Measurements from ENCODE around the gene RALBP1. TPM values are rescaled to one million over a fixed set of nuclear protein-coding genes. Genes with fewer than 3 reads are reported as not detected.
"Not testable (repeated sequence)": the region's sequence is repeated elsewhere in the genome, so short reads cannot be mapped to it uniquely, and the experiment has no call there.

Gene RALBP1
- total and polyA plus RNA-seq, 4 donors = 15.6 to 34.8 (median 21.0) TPM

GRCh38 chr18:9428862-9429661, 46.3 kb upstream of the RALBP1 start:
- no peaks in the 10 kb centered on the region for H3K27me3 ChIP-seq (ENCODE audit: control insufficient read depth in 4 of 4, insufficient read depth in 4 of 4, low read length in 3 of 4)
- H3K4me3 ChIP-seq (ENCODE audit: low read depth in 1 of 3, low read length in 3 of 3) = no peak overlapping the region
- H3K9me3 ChIP-seq (ENCODE audit: control insufficient read depth in 4 of 4, low read length in 3 of 4) = peaks cover 0 to 4% (median 2%) of the 10 kb centered on the region in 4 donors
- WGBS = 94% methylated on average over 6 of the region's 6 CpGs
- H3K9ac ChIP-seq (ENCODE audit: low read depth in 1 of 2, low read length in 2 of 2) = no peak overlapping the region
- H3K36me3 ChIP-seq (ENCODE audit: control insufficient read depth in 4 of 4, insufficient read depth in 3 of 4, low read depth in 1 of 4, low read length in 3 of 4) = no peaks in the 10 kb centered on the region
- DNase-seq (ENCODE audit: low spot score) = no peak
- H3K4me1 ChIP-seq (ENCODE audit: control insufficient read depth in 4 of 4, insufficient read depth in 4 of 4, low read length in 3 of 4) = no peaks in the 10 kb centered on the region
- TF ChIP-seq TAF1 (conservative IDR thresholded peaks at IDR 0.05) = no peak
- TF ChIP-seq SP1 (IDR thresholded peaks at IDR 0.05) = no peak
- no peak for TF ChIP-seq RAD21 (IDR thresholded peaks at IDR 0.05)
- no peak for TF ChIP-seq YY1 (IDR thresholded peaks at IDR 0.05)
- no peak for TF ChIP-seq GABPA (IDR thresholded peaks at IDR 0.05 in 1 of 2, conservative IDR thresholded peaks at IDR 0.05 in 1 of 2)
- no peak overlapping the region for H3K27ac ChIP-seq (ENCODE audit: low read depth in 1 of 2, low read length in 2 of 2)

- Histone ChIP-seq H3K9ac (ENCODE audit: low read depth in 1 of 2, low read length in 2 of 2) (no peak overlapping the region), H3K27ac (ENCODE audit: low read depth in 1 of 2, low read length in 2 of 2) (no peak overlapping the region), H3K4me1 (ENCODE audit: control insufficient read depth in 4 of 4, insufficient read depth in 4 of 4, low read length in 3 of 4) (no peaks in the 10 kb centered on the region), H3K4me3 (ENCODE audit: low read depth in 1 of 3, low read length in 3 of 3) (no peak overlapping the region), H3K36me3 (ENCODE audit: control insufficient read depth in 4 of 4, insufficient read depth in 3 of 4, low read depth in 1 of 4, low read length in 3 of 4) (no peaks in the 10 kb centered on the region), H3K9me3 (ENCODE audit: control insufficient read depth in 4 of 4, low read length in 3 of 4) (peaks cover 0 to 4% (median 0%) of the 10 kb centered on the region in 4 donors), H3K27me3 (ENCODE audit: control insufficient read depth in 4 of 4, insufficient read depth in 4 of 4, low read length in 3 of 4) (no peaks in the 10 kb centered on the region)
- 49% methylated on average over 3 of the region's 3 CpGs for WGBS
- no peak for DNase-seq (ENCODE audit: low spot score)
- TF ChIP-seq FOXA1 (IDR thresholded peaks at IDR 0.05) = no peak
Measured at GRCh38 chr18:9429662-9429993, 45.7 kb upstream of the RALBP1 start.

- H3K9me3 ChIP-seq (ENCODE audit: control insufficient read depth in 4 of 4, low read length in 3 of 4); H3K27me3 ChIP-seq (ENCODE audit: control insufficient read depth in 4 of 4, insufficient read depth in 4 of 4, low read length in 3 of 4); H3K36me3 ChIP-seq (ENCODE audit: control insufficient read depth in 4 of 4, insufficient read depth in 3 of 4, low read depth in 1 of 4, low read length in 3 of 4); DNase-seq (ENCODE audit: low spot score); H3K27ac ChIP-seq (ENCODE audit: low read depth in 1 of 2, low read length in 2 of 2); H3K4me3 ChIP-seq (ENCODE audit: low read depth in 1 of 3, low read length in 3 of 3); H3K9ac ChIP-seq (ENCODE audit: low read depth in 1 of 2, low read length in 2 of 2); H3K4me1 ChIP-seq (ENCODE audit: control insufficient read depth in 4 of 4, insufficient read depth in 4 of 4, low read length in 3 of 4): not testable (repeated sequence)
- WGBS = 95% methylated on average over 22 of the region's 22 CpGs
Measured at GRCh38 chr18:9430315-9430714, 45.0 kb upstream of the RALBP1 start.

GRCh38 chr18:9431296-9431695, 44.0 kb upstream of the RALBP1 start:
- Histone ChIP-seq H3K9ac (ENCODE audit: low read depth in 1 of 2, low read length in 2 of 2) (no peak overlapping the region), H3K36me3 (ENCODE audit: control insufficient read depth in 4 of 4, insufficient read depth in 3 of 4, low read depth in 1 of 4, low read length in 3 of 4) (no peaks in the 10 kb centered on the region), H3K27me3 (ENCODE audit: control insufficient read depth in 4 of 4, insufficient read depth in 4 of 4, low read length in 3 of 4) (no peaks in the 10 kb centered on the region), H3K4me1 (ENCODE audit: control insufficient read depth in 4 of 4, insufficient read depth in 4 of 4, low read length in 3 of 4) (no peaks in the 10 kb centered on the region), H3K9me3 (ENCODE audit: control insufficient read depth in 4 of 4, low read length in 3 of 4) (no peaks in the 10 kb centered on the region), H3K4me3 (ENCODE audit: low read depth in 1 of 3, low read length in 3 of 3) (no peak overlapping the region), H3K27ac (ENCODE audit: low read depth in 1 of 2, low read length in 2 of 2) (no peak overlapping the region)
- TF ChIP-seq RAD21 (IDR thresholded peaks at IDR 0.05) (no peak), FOXA1 (IDR thresholded peaks at IDR 0.05) (no peak)
- WGBS = 91% methylated on average over 6 of the region's 6 CpGs
- DNase-seq (ENCODE audit: low spot score) = no peak

- not testable (repeated sequence) for H3K27ac ChIP-seq (ENCODE audit: low read depth in 1 of 2, low read length in 2 of 2); H3K4me3 ChIP-seq (ENCODE audit: low read depth in 1 of 3, low read length in 3 of 3); H3K36me3 ChIP-seq (ENCODE audit: control insufficient read depth in 4 of 4, insufficient read depth in 3 of 4, low read depth in 1 of 4, low read length in 3 of 4); H3K9ac ChIP-seq (ENCODE audit: low read depth in 1 of 2, low read length in 2 of 2); H3K4me1 ChIP-seq (ENCODE audit: control insufficient read depth in 4 of 4, insufficient read depth in 4 of 4, low read length in 3 of 4); H3K9me3 ChIP-seq (ENCODE audit: control insufficient read depth in 4 of 4, low read length in 3 of 4); DNase-seq (ENCODE audit: low spot score); H3K27me3 ChIP-seq (ENCODE audit: control insufficient read depth in 4 of 4, insufficient read depth in 4 of 4, low read length in 3 of 4)
- 93% methylated on average over 10 of the region's 10 CpGs for WGBS
Measured at GRCh38 chr18:9433122-9433521, 42.2 kb upstream of the RALBP1 start.
